GM06990 (cell line): ENCODE results near the gene ENTPD3.

Source experiments
- DNase-seq: peaks from one replicate; pipeline ENCODE4 v3.0.0-alpha.2; 2011; ENCODE audit not compliant: insufficient read length; ENCODE audit errors: extremely low read depth
- H3K27me3 ChIP-seq: replicated peaks from 2 replicates; pipeline ENCODE4 v1.6.0; 2011; ENCODE audit warnings: low read length; ENCODE audit not compliant: control insufficient read depth, insufficient read depth
- H3K36me3 ChIP-seq: 2 replicates; pipeline ENCODE4 v1.5.1; 2011; ENCODE audit warnings: low read length; ENCODE audit not compliant: control insufficient read depth, insufficient read depth
- H3K4me3 ChIP-seq: replicated peaks from 2 replicates; pipeline ENCODE4 v1.5.1; 2011; ENCODE audit warnings: low read depth, mild to moderate bottlenecking, control low read depth, low read length
- TF ChIP-seq, protein P1 (sequence below): IDR thresholded peaks from 2 replicates; pipeline ENCODE4 v1.5.1; 2011; ENCODE audit warnings: low read length, control low read depth, mild to moderate bottlenecking, inconsistent platforms; ENCODE audit not compliant: insufficient read depth, poor library complexity, severe bottlenecking

Gene ENTPD3

GRCh38 chr3:40387895-40388254 lies 891 bp downstream of the ENTPD3 start:
- TF ChIP-seq, protein P1, sequence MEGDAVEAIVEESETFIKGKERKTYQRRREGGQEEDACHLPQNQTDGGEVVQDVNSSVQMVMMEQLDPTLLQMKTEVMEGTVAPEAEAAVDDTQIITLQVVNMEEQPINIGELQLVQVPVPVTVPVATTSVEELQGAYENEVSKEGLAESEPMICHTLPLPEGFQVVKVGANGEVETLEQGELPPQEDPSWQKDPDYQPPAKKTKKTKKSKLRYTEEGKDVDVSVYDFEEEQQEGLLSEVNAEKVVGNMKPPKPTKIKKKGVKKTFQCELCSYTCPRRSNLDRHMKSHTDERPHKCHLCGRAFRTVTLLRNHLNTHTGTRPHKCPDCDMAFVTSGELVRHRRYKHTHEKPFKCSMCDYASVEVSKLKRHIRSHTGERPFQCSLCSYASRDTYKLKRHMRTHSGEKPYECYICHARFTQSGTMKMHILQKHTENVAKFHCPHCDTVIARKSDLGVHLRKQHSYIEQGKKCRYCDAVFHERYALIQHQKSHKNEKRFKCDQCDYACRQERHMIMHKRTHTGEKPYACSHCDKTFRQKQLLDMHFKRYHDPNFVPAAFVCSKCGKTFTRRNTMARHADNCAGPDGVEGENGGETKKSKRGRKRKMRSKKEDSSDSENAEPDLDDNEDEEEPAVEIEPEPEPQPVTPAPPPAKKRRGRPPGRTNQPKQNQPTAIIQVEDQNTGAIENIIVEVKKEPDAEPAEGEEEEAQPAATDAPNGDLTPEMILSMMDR = no peak
- Histone ChIP-seq H3K27me3 (peaks cover 2% of the 10 kb centered on the region; the same call in 1 of the 2 replicates), H3K4me3 (no peak overlapping the region), H3K36me3 (no peaks in the 10 kb centered on the region)
- DNase-seq = no peak

- TF ChIP-seq, protein P1 = no peak
- Histone ChIP-seq H3K4me3 (no peak overlapping the region), H3K36me3 (no peaks in the 10 kb centered on the region), H3K27me3 (no peaks in the 10 kb centered on the region; the same call in 1 of the 2 replicates)
- DNase-seq = no peak
These were observed 9.4 kb downstream of the ENTPD3 start for GRCh38 chr3:40396406-40396805.

GRCh38 chr3:40397129-40397528 lies 10.1 kb downstream of the ENTPD3 start:
- TF ChIP-seq, protein P1 = no peak

DNA sequence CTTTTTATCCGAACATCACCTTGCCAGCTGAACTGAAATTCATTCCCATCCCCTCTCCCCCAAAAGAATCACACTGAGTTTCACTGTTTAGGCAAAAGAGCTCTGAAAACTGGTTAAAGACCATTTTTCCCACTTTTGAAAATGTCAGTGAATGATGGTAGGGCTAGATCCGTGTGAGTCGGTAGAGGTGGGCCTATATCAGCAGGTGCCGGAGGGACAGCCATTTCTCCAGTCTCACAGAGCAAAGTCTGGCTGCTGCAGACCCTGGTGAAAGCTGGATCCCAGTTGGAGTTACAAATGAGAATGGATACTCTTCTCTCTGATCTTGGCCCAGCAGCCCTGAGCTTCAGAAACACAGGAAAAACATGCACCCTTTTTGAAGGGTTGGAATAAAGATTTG lies 10.9 kb downstream of the ENTPD3 start:
- no peak overlapping the region for H3K4me3 ChIP-seq
- no peaks in the 10 kb centered on the region for H3K36me3 ChIP-seq
- H3K27me3 ChIP-seq = no peaks in the 10 kb centered on the region; the same call in 1 of the 2 replicates
- no peak for DNase-seq
- TF ChIP-seq, protein P1 = no peak

More at GRCh38 chr3:40397129-40397528, 10.1 kb downstream of the ENTPD3 start:
- DNase-seq = no peak
- Histone ChIP-seq H3K36me3 (no peaks in the 10 kb centered on the region), H3K4me3 (no peak overlapping the region), H3K27me3 (no peaks in the 10 kb centered on the region; the same call in 1 of the 2 replicates)

DNA sequence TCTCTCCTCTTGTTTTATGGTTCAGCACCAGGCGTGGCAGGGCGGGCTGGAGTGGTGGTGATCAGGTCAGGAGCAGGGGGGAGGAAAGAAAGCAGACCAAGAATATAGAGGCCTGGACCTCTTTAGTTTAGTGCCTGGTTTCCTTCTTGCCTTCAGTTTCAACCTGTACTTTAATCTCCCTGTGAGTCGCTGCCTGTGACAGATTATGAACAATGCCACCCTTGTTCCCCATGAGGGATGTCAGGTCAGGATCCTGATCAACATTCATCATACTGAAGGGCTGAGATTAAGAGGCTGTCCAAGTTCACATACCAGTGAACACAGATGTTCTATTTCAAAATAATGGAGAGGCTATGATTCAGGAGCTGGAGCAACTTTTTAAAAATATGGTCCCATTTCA lies 11.4 kb downstream of the ENTPD3 start:
- H3K4me3 ChIP-seq = no peak overlapping the region
- DNase-seq = no peak
- no peaks in the 10 kb centered on the region for H3K36me3 ChIP-seq
- TF ChIP-seq, protein P1 = no peak
- no peaks in the 10 kb centered on the region; the same call in 1 of the 2 replicates for H3K27me3 ChIP-seq

DNA sequence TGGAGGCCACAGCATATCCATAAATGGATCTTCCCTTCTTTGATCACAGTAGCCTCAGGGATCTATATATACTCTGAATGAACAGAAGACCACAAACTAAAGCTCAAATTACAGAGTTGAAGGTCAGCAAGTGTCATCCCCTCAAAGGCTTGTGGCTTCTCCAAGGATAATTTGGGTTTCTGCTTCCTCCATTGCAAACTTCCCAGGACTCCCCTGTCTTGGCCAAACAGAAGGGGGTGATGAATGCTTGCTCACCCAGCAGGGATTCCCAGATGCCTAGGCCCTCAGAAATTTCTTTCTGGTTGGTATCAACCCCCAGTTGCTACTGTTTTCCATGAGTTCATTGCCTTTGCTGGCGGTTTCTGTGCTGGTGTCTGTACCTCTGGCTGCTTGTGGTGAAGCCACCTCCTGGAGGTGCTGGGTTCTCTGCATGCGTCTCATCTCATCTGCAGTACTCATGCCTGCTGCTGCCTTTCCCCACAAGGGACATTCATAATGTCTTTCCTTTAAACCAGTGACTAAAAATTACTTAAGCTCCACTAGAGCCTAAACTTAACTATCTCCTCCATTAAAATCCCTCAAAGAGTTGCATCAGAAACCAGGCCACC lies 17.7 kb downstream of the ENTPD3 start:
- Histone ChIP-seq H3K4me3 (no peak overlapping the region), H3K36me3 (no peaks in the 10 kb centered on the region), H3K27me3 (no peaks in the 10 kb centered on the region; the same call in 1 of the 2 replicates)
- DNase-seq = no peak
- TF ChIP-seq, protein P1 = no peak
